ENCODE data around the gene CHKB. TPM values are rescaled to one million over a fixed set of nuclear protein-coding genes. Genes with fewer than 3 reads are reported as not detected.
A peak's percentile ranks its signal among the peaks of the same experiment; 100 is the strongest.

The CHKB gene
- total and polyA plus RNA-seq, 2 of the 4 experiments (the other 2 are of a cell fraction): 8.1 to 36.9 TPM

DNA sequence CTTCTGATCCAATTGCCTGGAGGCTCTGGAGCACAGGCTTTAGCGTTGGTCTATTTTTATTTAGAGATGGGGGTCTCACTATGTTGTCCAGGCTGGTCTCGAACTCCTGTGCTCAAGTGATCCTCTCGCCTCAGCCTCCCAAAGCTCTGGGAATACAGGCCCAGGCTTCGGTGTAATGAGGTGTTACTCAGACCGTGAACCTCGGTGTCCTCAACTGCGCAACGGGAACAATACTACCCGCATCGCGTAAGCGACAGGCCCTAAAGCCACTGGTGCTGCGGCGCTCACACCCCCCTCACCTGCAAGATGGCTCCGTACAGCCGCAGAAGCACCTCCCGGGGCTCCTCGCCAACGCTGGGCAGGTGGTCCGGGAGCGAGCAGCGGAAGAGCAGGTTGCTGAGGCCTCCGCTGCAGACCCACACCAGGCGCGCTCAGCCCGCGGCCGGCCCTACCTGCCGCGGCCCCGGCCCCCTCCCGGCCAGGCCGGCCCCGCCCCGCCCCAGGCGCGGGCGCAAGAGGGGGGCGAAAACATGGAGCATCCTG, 628 bp downstream of the CHKB start:
- Histone ChIP-seq H3K4me3 (ENCODE audit: insufficient read depth, low read depth, low read length) (peak overlapping the region; percentile 80), H2BK120ac (ENCODE audit: low read depth, low read length) (peak overlapping the region; percentile 75), H2AK9ac (replicated peaks; ENCODE audit: low read depth, low read length, poor library complexity) (peak overlapping the region; percentile 93), H3K4me2 (ENCODE audit: low read depth, low read length) (peak overlapping the region; percentile 94), H3K79me1 (ENCODE audit: low read depth in 1 of 2, low read length in 2 of 2) (peaks cover 18 to 39% of the 10 kb centered on the region in 2 experiments), H4K8ac (ENCODE audit: low read depth in 2 of 2, low read length in 2 of 2) (peak overlapping the region; percentile 68 to 97), H3K36me3 (ENCODE audit: control insufficient read depth, insufficient read depth, low read length) (peaks cover 4% of the 10 kb centered on the region; the same call in 1 of the 2 replicates), H3K9me1 (ENCODE audit: insufficient read depth, low read length) (peaks cover 28% of the 10 kb centered on the region), H3K4ac (ENCODE audit: low read depth, low read length) (peak overlapping the region; percentile 97), H3K56ac (ENCODE audit: extremely low read depth, insufficient read depth, low read length) (peak overlapping the region; percentile 35; the same call in 1 of the 2 replicates), H3K9ac (ENCODE audit: low read depth, low read length) (peak overlapping the region; percentile 74), H3K18ac (ENCODE audit: low read depth, low read length) (peak overlapping the region; percentile 45; the same call in 1 of the 2 replicates), H3K4me1 (ENCODE audit: control insufficient read depth, insufficient read depth, low read length) (peaks cover 17% of the 10 kb centered on the region), H2AFZ (replicated peaks; ENCODE audit: low read length, poor library complexity) (peak overlapping the region; percentile 99), H4K91ac (ENCODE audit: insufficient read depth, low read depth, low read length) (peak overlapping the region; percentile 90; the same call in 1 of the 2 replicates), H2AK5ac (ENCODE audit: low read depth, low read length) (peak overlapping the region; percentile 81), H4K5ac (ENCODE audit: low read depth, low read length) (peak overlapping the region; percentile 63), H3K23ac (ENCODE audit: low read depth, low read length) (peak overlapping the region; percentile 82), H3K27me3 (ENCODE audit: control insufficient read depth, insufficient read depth, low read length) (no peaks in the 10 kb centered on the region), H3K27ac (ENCODE audit: insufficient read depth, low read length) (peak overlapping the region; percentile 85), H3K9me3 (ENCODE audit: control insufficient read depth, insufficient read depth, low read length) (no peaks in the 10 kb centered on the region), H2BK5ac (ENCODE audit: low read depth, low read length, poor library complexity, severe bottlenecking) (peak overlapping the region; percentile 84), H4K20me1 (ENCODE audit: insufficient read depth, low read length) (no peaks in the 10 kb centered on the region; the same call in 1 of the 2 replicates), H3K14ac (replicated peaks; ENCODE audit: low read depth, low read length) (peak overlapping the region; percentile 96), H2BK15ac (ENCODE audit: low read depth, low read length) (no peak overlapping the region), H2BK20ac (ENCODE audit: low read depth, low read length) (no peak overlapping the region)
- 17% methylated on average over 21 of the region's 39 CpGs; no CpG with 5 or more reads in 1 of the 2 experiments for WGBS, 2 experiments (ENCODE audit: extremely low coverage in 2 of 2, insufficient read length in 1 of 2)
- ATAC-seq (ENCODE audit: low read depth) (no peak), DNase-seq (no peak)
- ChIA-PET POLR2A (ENCODE audit: unreplicated experiment) (interaction anchor here (1.6 kb wide), 1 partner anchor 11 kb away, joined by 3 read pairs; no protein-coding TSS in a partner anchor), CTCF (interaction anchor here (1.0 to 1.6 kb wide), 2 partner anchors 56 kb away, joined by 4 to 5 read pairs; partner anchors contain the start of gene SCO2)
- dilution Hi-C loops (cut with HindIII; ENCODE audit: low sequenced_read_pairs, unreplicated experiment) (no loop called here), intact Hi-C loops (cut with micrococcal nuclease) (loop anchor here (2.0 to 5.0 kb wide), 3 partner anchors 43 to 55 kb away; partner anchors contain the start of genes ARSA and SCO2), in situ Hi-C loops (cut with MboI; ENCODE audit: low sequenced_read_pairs) (no loop called here)
- no peak for TF ChIP-seq CHD1 (IDR thresholded peaks at IDR 0.05; ENCODE audit: low read depth, low read length)
- no peak for TF ChIP-seq USF2 (IDR thresholded peaks at IDR 0.05; ENCODE audit: low read depth, low read length)
- TF ChIP-seq RAD21 (IDR thresholded peaks at IDR 0.05; ENCODE audit: low read length): no peak
- TF ChIP-seq CEBPB (IDR thresholded peaks at IDR 0.05; ENCODE audit: low read depth, low read length): no peak
- no peak for TF ChIP-seq NFE2L2 (IDR thresholded peaks at IDR 0.05; ENCODE audit: low read depth, low read length)
- no peak for TF ChIP-seq ELK1 (IDR thresholded peaks at IDR 0.05; ENCODE audit: borderline replicate concordance, low read depth, low read length)
- TF ChIP-seq MAFK (IDR thresholded peaks at IDR 0.05; ENCODE audit: low read depth, low read length): no peak
- TF ChIP-seq CTCF (conservative IDR thresholded peaks at IDR 0.05; ENCODE audit: low read depth, low read length): no peak
- TF ChIP-seq MAZ (IDR thresholded peaks at IDR 0.05; ENCODE audit: borderline replicate concordance, low read depth, low read length): no peak
- BruUV-seq (replicated peaks): no TSS peak
